ENCODE results near the gene SLC22A31. TPM values are rescaled to one million over a fixed set of nuclear protein-coding genes. Genes with fewer than 3 reads are reported as not detected.
"Not testable (repeated sequence)": the region's sequence is repeated elsewhere in the genome, so short reads cannot be mapped to it uniquely, and the experiment has no call there.

SLC22A31 gene
- total RNA-seq, 1 donor from 2014 or later: not detected

DNA sequence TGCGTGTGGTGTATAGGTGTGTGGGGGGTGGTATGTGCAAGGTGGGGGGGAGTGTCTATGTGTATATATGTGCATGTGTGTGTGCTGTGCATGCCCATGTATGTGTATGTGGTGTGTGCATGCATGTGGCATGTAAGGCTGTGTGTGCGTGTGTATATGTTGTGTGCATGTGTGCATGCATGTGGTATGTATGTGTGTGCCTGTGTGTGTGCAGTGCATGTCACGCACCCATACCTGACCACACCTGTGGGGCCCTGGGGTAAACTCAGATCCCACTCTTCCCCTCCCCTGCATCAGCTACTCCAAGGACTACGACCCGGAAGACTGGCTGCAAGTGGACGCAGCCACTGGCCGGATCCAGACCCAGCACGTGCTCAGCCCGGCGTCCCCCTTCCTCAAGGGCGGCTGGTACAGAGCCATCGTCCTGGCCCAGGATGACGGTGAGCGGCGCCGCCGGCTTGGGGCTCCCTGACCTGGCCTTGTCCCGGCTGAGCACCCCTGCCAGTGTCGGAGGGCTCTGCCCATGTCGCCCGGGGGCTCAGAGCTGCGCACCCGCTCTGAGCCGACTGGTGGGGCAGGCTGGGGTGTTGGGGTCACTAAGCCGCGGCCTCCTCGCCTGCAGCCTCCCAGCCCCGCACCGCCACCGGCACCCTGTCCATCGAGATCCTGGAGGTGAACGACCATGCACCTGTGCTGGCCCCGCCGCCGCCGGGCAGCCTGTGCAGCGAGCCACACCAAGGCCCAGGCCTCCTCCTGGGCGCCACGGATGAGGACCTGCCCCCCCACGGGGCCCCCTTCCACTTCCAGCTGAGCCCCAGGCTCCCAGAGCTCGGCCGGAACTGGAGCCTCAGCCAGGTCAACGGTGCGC is 9.1 kb downstream of the SLC22A31 start:
- Mint-ChIP-seq H3K27me3 (ENCODE audit: insufficient read depth, low read depth) (peaks cover 30% of the 10 kb centered on the region), H3K4me1 (no peaks in the 10 kb centered on the region), H3K27ac (no peak overlapping the region), H3K36me3 (no peaks in the 10 kb centered on the region), H3K4me3 (peak overlapping the region; percentile 53), H3K9me3 (no peaks in the 10 kb centered on the region)
- no peaks in the 10 kb centered on the region for H3K36me3 ChIP-seq
- H3K27ac ChIP-seq: no peak overlapping the region
- no peak overlapping the region for H2AFZ ChIP-seq (replicated peaks)
- peaks cover 67% of the 10 kb centered on the region for H3K27me3 ChIP-seq
- peaks cover 25% of the 10 kb centered on the region for H3F3A ChIP-seq (ENCODE audit: low read depth)
- H3K4me3 ChIP-seq: no peak overlapping the region
- no peak overlapping the region for H3K4me2 ChIP-seq
- peak; percentile 6 for DNase-seq (ENCODE audit: low spot score)
- no peak overlapping the region for H3K9ac ChIP-seq
- no peaks in the 10 kb centered on the region for H4K20me1 ChIP-seq (ENCODE audit: low read depth)
- no peaks in the 10 kb centered on the region for H3K79me2 ChIP-seq (ENCODE audit: low read depth)
- H3K4me1 ChIP-seq: no peaks in the 10 kb centered on the region
- TF ChIP-seq EZH2 (IDR thresholded peaks at IDR 0.05): no peak
- TF ChIP-seq, protein P1, sequence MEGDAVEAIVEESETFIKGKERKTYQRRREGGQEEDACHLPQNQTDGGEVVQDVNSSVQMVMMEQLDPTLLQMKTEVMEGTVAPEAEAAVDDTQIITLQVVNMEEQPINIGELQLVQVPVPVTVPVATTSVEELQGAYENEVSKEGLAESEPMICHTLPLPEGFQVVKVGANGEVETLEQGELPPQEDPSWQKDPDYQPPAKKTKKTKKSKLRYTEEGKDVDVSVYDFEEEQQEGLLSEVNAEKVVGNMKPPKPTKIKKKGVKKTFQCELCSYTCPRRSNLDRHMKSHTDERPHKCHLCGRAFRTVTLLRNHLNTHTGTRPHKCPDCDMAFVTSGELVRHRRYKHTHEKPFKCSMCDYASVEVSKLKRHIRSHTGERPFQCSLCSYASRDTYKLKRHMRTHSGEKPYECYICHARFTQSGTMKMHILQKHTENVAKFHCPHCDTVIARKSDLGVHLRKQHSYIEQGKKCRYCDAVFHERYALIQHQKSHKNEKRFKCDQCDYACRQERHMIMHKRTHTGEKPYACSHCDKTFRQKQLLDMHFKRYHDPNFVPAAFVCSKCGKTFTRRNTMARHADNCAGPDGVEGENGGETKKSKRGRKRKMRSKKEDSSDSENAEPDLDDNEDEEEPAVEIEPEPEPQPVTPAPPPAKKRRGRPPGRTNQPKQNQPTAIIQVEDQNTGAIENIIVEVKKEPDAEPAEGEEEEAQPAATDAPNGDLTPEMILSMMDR (IDR thresholded peaks at IDR 0.05): no peak
- no peak for TF ChIP-seq EZH2phosphoT487 (IDR thresholded peaks at IDR 0.05)
- H3K9me3 ChIP-seq (ENCODE audit: low read depth): no peaks in the 10 kb centered on the region

DNA sequence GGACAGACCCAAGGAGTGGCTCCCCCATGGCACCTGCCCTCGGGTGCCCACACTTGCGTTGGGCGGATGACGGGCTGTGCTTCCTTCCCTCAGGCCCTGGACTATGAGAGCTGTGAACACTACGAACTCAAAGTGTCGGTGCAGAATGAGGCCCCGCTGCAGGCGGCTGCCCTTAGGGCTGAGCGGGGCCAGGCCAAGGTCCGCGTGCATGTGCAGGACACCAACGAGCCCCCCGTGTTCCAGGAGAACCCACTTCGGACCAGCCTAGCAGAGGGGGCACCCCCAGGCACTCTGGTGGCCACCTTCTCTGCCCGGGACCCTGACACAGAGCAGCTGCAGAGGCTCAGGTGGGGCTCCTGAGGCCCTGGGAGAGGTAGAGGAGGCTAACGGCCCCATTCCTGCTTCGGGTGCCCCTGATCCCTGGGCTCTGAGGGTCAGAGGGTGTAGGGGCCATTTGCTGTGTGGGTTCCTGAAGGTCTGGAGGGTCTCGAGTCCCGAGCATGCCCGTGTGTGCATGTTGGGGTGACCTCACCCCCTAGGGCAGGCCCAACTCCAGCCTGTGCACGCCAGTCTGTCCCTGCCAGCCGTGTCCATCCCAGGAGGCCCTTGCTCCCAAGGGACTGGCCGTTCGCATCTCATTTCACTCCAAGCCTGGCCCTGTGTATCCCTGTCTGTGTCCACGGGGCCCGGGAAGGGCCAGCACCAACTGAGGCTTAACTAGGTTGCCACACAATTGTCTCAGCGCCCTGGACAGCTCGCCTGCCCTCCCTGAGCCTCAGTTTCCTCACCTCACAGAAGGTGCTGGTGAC is 10.0 kb downstream of the SLC22A31 start:
- no peaks in the 10 kb centered on the region for H3K36me3 ChIP-seq
- Mint-ChIP-seq H3K27me3 (ENCODE audit: insufficient read depth, low read depth) (peaks cover 30% of the 10 kb centered on the region), H3K4me1 (no peaks in the 10 kb centered on the region), H3K9me3 (no peaks in the 10 kb centered on the region), H3K4me3 (peak overlapping the region; percentile 53), H3K27ac (no peak overlapping the region), H3K36me3 (no peaks in the 10 kb centered on the region)
- no peak overlapping the region for H3K9ac ChIP-seq
- H3K9me3 ChIP-seq (ENCODE audit: low read depth): no peaks in the 10 kb centered on the region
- no peak overlapping the region for H3K27ac ChIP-seq
- no peaks in the 10 kb centered on the region for H3K4me1 ChIP-seq
- no peaks in the 10 kb centered on the region for H4K20me1 ChIP-seq (ENCODE audit: low read depth)
- no peak overlapping the region for H3K4me3 ChIP-seq
- peak; percentile 5 for DNase-seq (ENCODE audit: low spot score)
- no peak overlapping the region for H3K4me2 ChIP-seq
- no peak for TF ChIP-seq EZH2 (IDR thresholded peaks at IDR 0.05)
- TF ChIP-seq, protein P1 (IDR thresholded peaks at IDR 0.05): no peak
- no peak for TF ChIP-seq EZH2phosphoT487 (IDR thresholded peaks at IDR 0.05)
- no peak overlapping the region for H2AFZ ChIP-seq (replicated peaks)
- peaks cover 65% of the 10 kb centered on the region for H3K27me3 ChIP-seq
- H3F3A ChIP-seq (ENCODE audit: low read depth): peaks cover 33% of the 10 kb centered on the region
- H3K79me2 ChIP-seq (ENCODE audit: low read depth): no peaks in the 10 kb centered on the region

DNA sequence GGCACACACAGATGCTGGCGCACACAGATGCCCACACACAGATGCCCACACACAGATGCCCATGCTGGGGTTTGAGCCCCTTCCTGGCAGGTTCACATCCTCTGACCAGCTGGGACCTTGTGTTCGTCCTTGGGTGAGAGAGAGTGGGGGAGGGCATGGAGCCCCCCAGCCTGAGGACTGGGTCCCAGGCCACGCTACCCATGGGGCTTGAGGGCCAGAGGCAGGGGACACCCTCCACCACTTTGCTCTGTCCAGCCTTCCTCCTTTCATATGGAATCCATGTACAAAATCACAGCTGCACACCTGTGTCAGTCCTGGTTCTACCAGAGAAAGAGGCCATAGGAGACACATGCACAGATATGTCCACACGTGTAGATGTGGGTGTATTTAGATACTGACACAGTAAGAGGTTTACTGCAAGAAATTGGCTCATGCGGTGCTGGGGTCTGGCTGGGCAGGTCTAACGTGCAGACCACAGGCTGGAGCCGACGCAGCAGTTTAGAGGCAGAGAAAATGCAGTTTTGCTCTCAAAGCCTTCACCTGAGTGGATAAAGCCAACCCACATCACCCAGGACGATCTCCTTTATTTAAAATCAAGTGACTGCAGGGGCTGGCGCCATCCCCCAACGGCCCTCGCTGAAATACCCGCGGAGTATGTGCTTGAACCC is 10.8 kb downstream of the SLC22A31 start:
- no peak overlapping the region for H3K4me2 ChIP-seq
- H3K27ac Mint-ChIP-seq: no peak overlapping the region
- no peaks in the 10 kb centered on the region for H3K4me1 Mint-ChIP-seq
- no peak for DNase-seq (ENCODE audit: low spot score)
- no peaks in the 10 kb centered on the region for H3K79me2 ChIP-seq (ENCODE audit: low read depth)
- TF ChIP-seq, protein P1 (IDR thresholded peaks at IDR 0.05): no peak
- TF ChIP-seq EZH2 (IDR thresholded peaks at IDR 0.05) (no peak), EZH2phosphoT487 (IDR thresholded peaks at IDR 0.05) (no peak)
- H4K20me1 ChIP-seq (ENCODE audit: low read depth): no peaks in the 10 kb centered on the region
- H3K9me3 ChIP-seq (ENCODE audit: low read depth): no peaks in the 10 kb centered on the region
- H3K4me3 ChIP-seq: no peak overlapping the region
- no peak overlapping the region for H3K4me3 Mint-ChIP-seq
- H3K27ac ChIP-seq: no peak overlapping the region
- H3K27me3 ChIP-seq: peaks cover 57% of the 10 kb centered on the region
- peaks cover 29% of the 10 kb centered on the region for H3K27me3 Mint-ChIP-seq (ENCODE audit: insufficient read depth, low read depth)
- H3K36me3 Mint-ChIP-seq: no peaks in the 10 kb centered on the region
- H2AFZ ChIP-seq (replicated peaks): no peak overlapping the region
- no peaks in the 10 kb centered on the region for H3K36me3 ChIP-seq
- H3F3A ChIP-seq (ENCODE audit: low read depth): peaks cover 33% of the 10 kb centered on the region
- H3K4me1 ChIP-seq: no peaks in the 10 kb centered on the region
- no peaks in the 10 kb centered on the region for H3K9me3 Mint-ChIP-seq
- no peak overlapping the region for H3K9ac ChIP-seq

DNA sequence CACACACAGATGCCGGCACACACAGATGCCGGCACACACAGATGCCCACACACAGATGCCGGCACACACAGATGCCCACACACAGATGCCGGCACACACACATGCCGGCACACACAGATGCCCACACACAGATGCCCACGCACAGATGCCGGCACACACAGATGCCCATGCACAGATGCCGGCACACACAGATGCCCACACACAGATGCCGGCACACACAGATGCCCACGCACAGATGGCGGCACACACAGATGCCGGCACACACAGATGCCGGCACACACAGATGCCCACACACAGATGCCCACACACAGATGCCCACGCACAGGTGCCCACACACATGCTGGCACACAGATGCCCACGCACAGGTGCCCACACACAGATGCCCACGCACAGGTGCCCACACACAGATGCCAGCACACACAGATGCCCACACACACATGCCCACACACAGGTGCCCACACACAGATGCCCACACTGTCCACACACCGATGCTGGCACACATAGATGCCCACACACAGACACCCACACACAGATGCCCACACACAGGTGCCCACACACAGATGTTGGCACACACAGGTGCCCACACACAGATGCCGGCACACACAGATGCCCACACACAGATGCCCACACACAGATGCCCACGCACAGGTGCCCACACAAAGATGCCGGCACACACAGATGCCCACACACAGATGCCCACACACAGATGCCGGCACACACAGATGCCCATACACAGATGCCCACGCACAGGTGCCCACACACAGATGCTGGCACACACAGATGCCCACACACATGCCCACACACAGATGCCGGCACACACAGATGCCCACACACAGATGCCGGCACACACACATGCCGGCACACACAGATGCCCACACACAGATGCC is 11.6 kb downstream of the SLC22A31 start:
- not testable (repeated sequence) for H3K4me2 ChIP-seq; H3K27ac ChIP-seq; H3K9me3 Mint-ChIP-seq; H3K4me3 ChIP-seq; H3K9ac ChIP-seq; H2AFZ ChIP-seq (replicated peaks); H3K36me3 ChIP-seq; H3K4me1 Mint-ChIP-seq; DNase-seq (ENCODE audit: low spot score); H3K79me2 ChIP-seq (ENCODE audit: low read depth); H3K4me1 ChIP-seq; H3K36me3 Mint-ChIP-seq; H3K27ac Mint-ChIP-seq; H4K20me1 ChIP-seq (ENCODE audit: low read depth); H3K9me3 ChIP-seq (ENCODE audit: low read depth)
- Histone ChIP-seq H3F3A (ENCODE audit: low read depth) (peaks cover 33% of the 10 kb centered on the region), H3K27me3 (peaks cover 50% of the 10 kb centered on the region)
- H3K4me3 Mint-ChIP-seq: peak overlapping the region; percentile 50
- H3K27me3 Mint-ChIP-seq (ENCODE audit: insufficient read depth, low read depth): peaks cover 28% of the 10 kb centered on the region
